GM18502 (cell line): ENCODE measurements around the gene TEAD3.
"Not testable (repeated sequence)": the region's sequence is repeated elsewhere in the genome, so short reads cannot be mapped to it uniquely, and the experiment has no call there.

Experiments
- ATAC-seq: cut with Tn5 transposase; IDR thresholded peaks from one replicate; pipeline ENCODE4 v1.9.1; 2021; ENCODE audit warnings: mild to moderate bottlenecking; ENCODE audit not compliant: unreplicated experiment, poor library complexity

Gene TEAD3

GRCh38 chr6:35454391-35455110 lies 42.3 kb downstream of the TEAD3 start:
- no peak for ATAC-seq

- no peak for ATAC-seq
Measured at GRCh38 chr6:35453236-35453635, 43.6 kb downstream of the TEAD3 start.

- ATAC-seq: peak; percentile 85
Measured at GRCh38 chr6:35452183-35453090, 44.4 kb downstream of the TEAD3 start, which contains the start of gene FANCE. Gene FANCE, plus strand, starts transcription at chr6:35452338. Its CDS starts 208 bp downstream, at chr6:35452546.

- no peak for ATAC-seq
Measured at GRCh38 chr6:35451354-35452182, 45.3 kb downstream of the TEAD3 start.

GRCh38 chr6:35449287-35449881 lies 47.5 kb downstream of the TEAD3 start:
- ATAC-seq: no peak

- ATAC-seq: no peak
Measured at GRCh38 chr6:35448191-35448590, 48.7 kb downstream of the TEAD3 start.

- ATAC-seq: no peak
Measured at GRCh38 chr6:35445691-35446090, 51.2 kb downstream of the TEAD3 start.

GRCh38 chr6:35443341-35444030 lies 53.4 kb downstream of the TEAD3 start:
- no peak for ATAC-seq

- ATAC-seq: no peak
Measured at GRCh38 chr6:35442693-35443092, 54.2 kb downstream of the TEAD3 start.

- ATAC-seq: no peak
Measured at GRCh38 chr6:35441642-35442041, 55.2 kb downstream of the TEAD3 start.

GRCh38 chr6:35441205-35441604 lies 55.7 kb downstream of the TEAD3 start:
- no peak for ATAC-seq

- ATAC-seq: no peak
Measured at GRCh38 chr6:35439308-35439707, 57.6 kb downstream of the TEAD3 start.

- ATAC-seq: not testable (repeated sequence)
Measured at GRCh38 chr6:35438378-35439065, 58.4 kb downstream of the TEAD3 start.

- ATAC-seq: no peak
Measured at GRCh38 chr6:35436071-35436857, 60.6 kb downstream of the TEAD3 start.

GRCh38 chr6:35435074-35435837 lies 61.6 kb downstream of the TEAD3 start:
- ATAC-seq: no peak

- ATAC-seq: not testable (repeated sequence)
Measured at GRCh38 chr6:35432702-35433101, 64.2 kb downstream of the TEAD3 start.

- ATAC-seq: no peak
Measured at GRCh38 chr6:35432291-35432690, 64.6 kb downstream of the TEAD3 start.
